H9 (cell line): ENCODE results near the gene RAX2. TPM values are rescaled to one million over a fixed set of nuclear protein-coding genes. Genes with fewer than 3 reads are reported as not detected.

ENCODE experiments used
- DNase-seq: peaks from one replicate; pipeline ENCODE4 v3.0.0-alpha.2; 2017
- H2AFZ ChIP-seq: one replicate; pipeline ENCODE4 v1.6.1; 2013; ENCODE audit warnings: mild to moderate bottlenecking, low read length, control low read depth, moderate library complexity
- H2AK5ac ChIP-seq: 2 replicates; pipeline ENCODE4 v1.6.1; 2013; ENCODE audit warnings: low read length, control low read depth, mixed read lengths; ENCODE audit not compliant: insufficient read length
- H2BK120ac ChIP-seq: one replicate; pipeline ENCODE4 v1.6.1; 2013; ENCODE audit warnings: low read depth, mild to moderate bottlenecking, low read length, control low read depth, inconsistent platforms; ENCODE audit not compliant: poor library complexity, severe bottlenecking
- H2BK12ac ChIP-seq: 2 replicates; pipeline ENCODE4 v1.6.1; 2013; ENCODE audit warnings: low read length, control low read depth, mixed read lengths, low read depth; ENCODE audit not compliant: insufficient read length
- H2BK15ac ChIP-seq: 2 replicates; pipeline ENCODE4 v1.6.1; 2013; ENCODE audit warnings: low read depth, low read length, control low read depth
- H2BK20ac ChIP-seq: one replicate; pipeline ENCODE4 v1.6.1; 2013; ENCODE audit warnings: low read depth, mild to moderate bottlenecking, low read length, control low read depth, inconsistent platforms; ENCODE audit not compliant: poor library complexity, severe bottlenecking
- H2BK5ac ChIP-seq: 2 replicates; pipeline ENCODE4 v1.6.1; 2013; ENCODE audit warnings: low read length, control low read depth, mixed read lengths; ENCODE audit not compliant: insufficient read length
- H3K14ac ChIP-seq: 2 replicates; pipeline ENCODE4 v1.6.1; 2013; ENCODE audit warnings: low read length, control low read depth; ENCODE audit not compliant: insufficient read depth
- H3K18ac ChIP-seq: 2 replicates; pipeline ENCODE4 v1.6.1; 2013; ENCODE audit warnings: low read depth, mild to moderate bottlenecking, mixed read lengths, low read length, control low read depth; ENCODE audit not compliant: insufficient read length
- H3K23ac ChIP-seq: 2 replicates; pipeline ENCODE4 v1.6.1; 2013; ENCODE audit warnings: low read length, control low read depth, mixed read lengths, low read depth; ENCODE audit not compliant: insufficient read length
- H3K23me2 ChIP-seq: 2 replicates; pipeline ENCODE4 v1.6.1; 2013; ENCODE audit warnings: low read depth, mild to moderate bottlenecking, mixed read lengths, low read length, control low read depth; ENCODE audit not compliant: insufficient read length, poor library complexity, severe bottlenecking
- H3K27ac ChIP-seq: 2 replicates; pipeline ENCODE4 v1.5.1; 2013; ENCODE audit warnings: low read length, control low read depth, mixed read lengths, low read depth; ENCODE audit not compliant: insufficient read length
- H3K27me3 ChIP-seq: 2 replicates; pipeline ENCODE4 v1.6.1; 2013; ENCODE audit warnings: low read length, control low read depth, inconsistent platforms; ENCODE audit not compliant: insufficient read depth
- H3K4ac ChIP-seq: 2 replicates; pipeline ENCODE4 v1.6.1; 2013; ENCODE audit warnings: low read depth, mild to moderate bottlenecking, control low read depth, inconsistent platforms, low read length, moderate library complexity
- H3K4me1 ChIP-seq: 2 replicates; pipeline ENCODE4 v1.6.1; 2013; ENCODE audit warnings: low read length, control low read depth, inconsistent platforms; ENCODE audit not compliant: insufficient read depth
- H3K4me2 ChIP-seq: 2 replicates; pipeline ENCODE4 v1.6.1; 2013; ENCODE audit warnings: low read length, control low read depth, mixed read lengths; ENCODE audit not compliant: insufficient read length, insufficient read depth
- H3K56ac ChIP-seq: 2 replicates; pipeline ENCODE4 v1.6.1; 2013; ENCODE audit warnings: low read depth, mild to moderate bottlenecking, mixed read lengths, low read length, control low read depth; ENCODE audit not compliant: insufficient read length
- H3K79me1 ChIP-seq: 2 replicates; pipeline ENCODE4 v1.6.1; 2013; ENCODE audit warnings: low read depth, mild to moderate bottlenecking, moderate library complexity, low read length, control low read depth, inconsistent platforms; ENCODE audit not compliant: insufficient read depth, poor library complexity, severe bottlenecking
- H3K79me2 ChIP-seq: 2 replicates; pipeline ENCODE4 v1.6.1; 2013; ENCODE audit warnings: low read length, control low read depth, inconsistent platforms; ENCODE audit not compliant: insufficient read depth
- H3K9ac ChIP-seq: 2 replicates; pipeline ENCODE4 v1.6.1; 2013; ENCODE audit warnings: low read length, control low read depth, mixed read lengths; ENCODE audit not compliant: insufficient read length; ENCODE audit errors: extremely low read depth
- H3K9me3 ChIP-seq: one replicate; pipeline ENCODE4 v1.6.1; 2013; ENCODE audit warnings: low read depth, low read length, inconsistent platforms; ENCODE audit not compliant: control insufficient read depth
- H3T11ph ChIP-seq: one replicate; pipeline ENCODE4 v1.6.1; 2013; ENCODE audit warnings: mild to moderate bottlenecking, low read length, control low read depth, inconsistent platforms
- H4K20me1 ChIP-seq: one replicate; pipeline ENCODE4 v1.6.1; 2013; ENCODE audit not compliant: control insufficient read depth, insufficient read length, insufficient read depth
- H4K5ac ChIP-seq: 2 replicates; pipeline ENCODE4 v1.6.1; 2013; ENCODE audit warnings: low read depth, mild to moderate bottlenecking, mixed read lengths, low read length, control low read depth; ENCODE audit not compliant: insufficient read length
- H4K8ac ChIP-seq: replicated peaks from 2 replicates; pipeline ENCODE4 v1.6.1; 2013; ENCODE audit warnings: low read length, control low read depth, mixed read lengths, low read depth; ENCODE audit not compliant: insufficient read length
- H4K91ac ChIP-seq: 2 replicates; pipeline ENCODE4 v1.6.1; 2013; ENCODE audit warnings: low read depth, mild to moderate bottlenecking, moderate library complexity, mixed read lengths, low read length, control low read depth; ENCODE audit not compliant: insufficient read length
- H3K27ac Mint-ChIP-seq, 3 experiments: 2 replicates in 2 of 3; 3 replicates in 1 of 3; pipeline ENCODE4 v1.8.0; 2020 to 2021; ENCODE audit warnings: mixed read lengths in 3 of 3, mild to moderate bottlenecking in 1 of 3, moderate library complexity in 1 of 3
- H3K27me3 Mint-ChIP-seq: 2 replicates; pipeline ENCODE4 v1.8.0; 2021; ENCODE audit warnings: low read depth, mild to moderate bottlenecking, moderate library complexity, mixed read lengths
- H3K36me3 Mint-ChIP-seq, 3 experiments: 2 replicates in 2 of 3; 3 replicates in 1 of 3; pipeline ENCODE4 v1.8.0; 2020 to 2021; ENCODE audit warnings: low read depth in 3 of 3, mixed read lengths in 3 of 3; ENCODE audit not compliant: insufficient read depth in 1 of 3
- H3K4me1 Mint-ChIP-seq, 2 experiments: 2 replicates each; pipeline ENCODE4 v1.8.0; 2020; ENCODE audit warnings: mixed read lengths in 2 of 2
- H3K4me3 Mint-ChIP-seq, 2 experiments: 2 replicates in 1 of 2; 3 replicates in 1 of 2; pipeline ENCODE4 v1.8.0; 2020 to 2021; ENCODE audit warnings: mild to moderate bottlenecking in 2 of 2, mixed read lengths in 2 of 2, moderate library complexity in 1 of 2
- H3K9me3 Mint-ChIP-seq, 2 experiments: 2 replicates in 1 of 2; 3 replicates in 1 of 2; pipeline ENCODE4 v1.8.0; 2020; ENCODE audit warnings: mild to moderate bottlenecking in 2 of 2, mixed read lengths in 2 of 2, moderate library complexity in 1 of 2
- CTCF ChIP-seq: fragments of 200-600 bp; sonication (generic); conservative IDR thresholded peaks from 3 replicates; pipeline ENCODE4 v1.8.0; 2021; ENCODE audit warnings: antibody characterized with exemption, mild to moderate bottlenecking
- WGBS: extraction: QIAGEN DNeasy Blood & Tissue Kit; methylation state at CpG from one replicate; pipeline ENCODE4 v1.1.7; 2013; ENCODE audit warnings: missing lambda C conversion rate, low lambda C conversion rate, mixed read lengths; ENCODE audit not compliant: insufficient read length; ENCODE audit errors: extremely low coverage; 5-methylcytosine and 5-hydroxymethylcytosine counted together
- total RNA-seq: library from RNA; stranded (reverse); gene quantifications from 2 replicates; pipeline ENCODE4 v1.2.1, GENCODE V29; 2021

The RAX2 gene
- total RNA-seq, 1 experiment from 2014 or later, result not detected

- no peak for TF ChIP-seq CTCF
- H3T11ph ChIP-seq, result no peak within 1 kb of the TSS
Observed at GRCh38 chr19:3762501-3763459, 9.2 kb downstream of the RAX2 start, which contains the start of gene MRPL54. Gene MRPL54, plus strand, starts transcription at chr19:3762682. Its CDS starts 19 bp downstream, at chr19:3762701.

More at GRCh38 chr19:3762501-3763459, 9.2 kb downstream of the RAX2 start, which contains the start of gene MRPL54:
- no peak within 1 kb of the TSS for H2AK5ac ChIP-seq
- H3K18ac ChIP-seq, result peak within 1 kb of the TSS; percentile 95
- no peaks in the 10 kb centered on the region for H3K79me2 ChIP-seq
- no peak within 1 kb of the TSS for H4K8ac ChIP-seq
- H3K4ac ChIP-seq, result no peak within 1 kb of the TSS
- no peak within 1 kb of the TSS for H4K5ac ChIP-seq
- peaks cover 3 to 25% (median 19%) of the 10 kb centered on the region in 3 experiments; a peak in 5 of 7 replicates for H3K36me3 Mint-ChIP-seq
- H3K14ac ChIP-seq, result peak within 1 kb of the TSS; percentile 94
- H3K9ac ChIP-seq, result peak within 1 kb of the TSS; percentile 62
- peaks cover 4% of the 10 kb centered on the region for H3K23me2 ChIP-seq
- H3K4me1 ChIP-seq, result no peaks in the 10 kb centered on the region
- no peak within 1 kb of the TSS for H3K56ac ChIP-seq
- peaks cover 5% of the 10 kb centered on the region for H3K79me1 ChIP-seq
- no CpG with 5 or more reads among the region's 47 CpGs for WGBS
- no peak within 1 kb of the TSS for H2BK12ac ChIP-seq
- H2BK120ac ChIP-seq, result no peak within 1 kb of the TSS
- H4K20me1 ChIP-seq, result no peaks in the 10 kb centered on the region
- DNase-seq, result peak; percentile 99
- peak within 1 kb of the TSS; percentile 92 to 96 for H3K4me3 Mint-ChIP-seq
- H3K4me1 Mint-ChIP-seq, result peaks cover 4 to 14% of the 10 kb centered on the region in 2 experiments; a peak in 3 of 4 replicates
- H3K23ac ChIP-seq, result no peak within 1 kb of the TSS
- peak within 1 kb of the TSS; percentile 96 to 99 (median 98) for H3K27ac Mint-ChIP-seq
- peak within 1 kb of the TSS; percentile 81 for H3K4me2 ChIP-seq
- H2BK5ac ChIP-seq, result no peak within 1 kb of the TSS
- no peaks in the 10 kb centered on the region for H3K27me3 ChIP-seq
- no peak within 1 kb of the TSS for H2BK20ac ChIP-seq
- no peak within 1 kb of the TSS for H3K27ac ChIP-seq
- H3K9me3 ChIP-seq, result no peaks in the 10 kb centered on the region
- H2AFZ ChIP-seq, result peak within 1 kb of the TSS; percentile 56
- H3K27me3 Mint-ChIP-seq, result no peaks in the 10 kb centered on the region
- no peaks in the 10 kb centered on the region; a peak in 1 of 5 replicates for H3K9me3 Mint-ChIP-seq
- no peak within 1 kb of the TSS for H2BK15ac ChIP-seq
- no peak within 1 kb of the TSS for H4K91ac ChIP-seq
